Type B pancreatic cell (in vitro differentiated cells): ENCODE measurements around the gene IL17C. TPM values are rescaled to one million over a fixed set of nuclear protein-coding genes. Genes with fewer than 3 reads are reported as not detected.
A peak's percentile ranks its signal among the peaks of the same experiment; 100 is the strongest.

Source experiments
- DNase-seq: peaks from one replicate; pipeline ENCODE4 v3.0.0; 2021; ENCODE audit warnings: mixed read lengths; ENCODE audit not compliant: unreplicated experiment; ENCODE audit errors: extremely low spot score
- H3K27ac Mint-ChIP-seq: 2 replicates; pipeline ENCODE4 v1.8.0; 2021; ENCODE audit warnings: mild to moderate bottlenecking, mixed read lengths
- H3K27me3 Mint-ChIP-seq: 2 replicates; pipeline ENCODE4 v1.8.0; 2021; ENCODE audit warnings: mixed read lengths
- H3K36me3 Mint-ChIP-seq: 2 replicates; pipeline ENCODE4 v1.8.0; 2021; ENCODE audit warnings: mixed read lengths
- H3K4me1 Mint-ChIP-seq: one replicate; pipeline ENCODE4 v1.8.0; 2021; ENCODE audit warnings: mixed read lengths; ENCODE audit not compliant: unreplicated experiment
- H3K4me3 Mint-ChIP-seq: 2 replicates; pipeline ENCODE4 v1.8.0; 2021; ENCODE audit warnings: mild to moderate bottlenecking, mixed read lengths
- H3K9me3 Mint-ChIP-seq: 2 replicates; pipeline ENCODE4 v1.8.0; 2021; ENCODE audit warnings: mixed read lengths
- CTCF ChIP-seq: fragments of 200-600 bp; sonication (generic); conservative IDR thresholded peaks from 2 replicates; pipeline ENCODE4 v1.5.0; 2021; ENCODE audit warnings: antibody characterized with exemption, mild to moderate bottlenecking
- long read RNA-seq: library from polyadenylated mRNA; unstranded; transcript quantifications from one replicate; pipeline ENCODE4 v2.0.0, GENCODE V29; 2020
- total RNA-seq: library from RNA; stranded (reverse); gene quantifications from 2 replicates; pipeline ENCODE4 v1.2.1, GENCODE V29; 2021; ENCODE audit warnings: low replicate concordance

Gene IL17C
- 0.39 TPM in 1 of 2 replicates, not detected in the other for total RNA-seq
- long read RNA-seq = 0 reads

- no peak within 1 kb of the TSS for H3K27ac Mint-ChIP-seq
These were observed at the start of gene IL17C for GRCh38 chr16:88638323-88639230. IL17C (plus strand) TSS chr16:88638572; CDS start chr16:88638642, 70 bp downstream.

GRCh38 chr16:88588754-88589153, 49.6 kb upstream of the IL17C start:
- TF ChIP-seq CTCF = no peak
- H3K4me1 Mint-ChIP-seq = no peaks in the 10 kb centered on the region
- no peaks in the 10 kb centered on the region for H3K27me3 Mint-ChIP-seq
- H3K36me3 Mint-ChIP-seq = peaks cover 17% of the 10 kb centered on the region
- H3K27ac Mint-ChIP-seq = no peak overlapping the region
- no peak overlapping the region for H3K4me3 Mint-ChIP-seq
- H3K9me3 Mint-ChIP-seq = no peaks in the 10 kb centered on the region
- no peak for DNase-seq

More at GRCh38 chr16:88638323-88639230, at the start of gene IL17C:
- no peak for TF ChIP-seq CTCF
- Mint-ChIP-seq H3K4me3 (no peak within 1 kb of the TSS), H3K4me1 (peaks cover 5% of the 10 kb centered on the region), H3K36me3 (no peaks in the 10 kb centered on the region), H3K9me3 (no peaks in the 10 kb centered on the region), H3K27me3 (peaks cover 22% of the 10 kb centered on the region)
- no peak for DNase-seq

- Mint-ChIP-seq H3K9me3 (no peaks in the 10 kb centered on the region), H3K4me3 (no peak overlapping the region), H3K27me3 (no peaks in the 10 kb centered on the region), H3K27ac (no peak overlapping the region), H3K36me3 (peaks cover 18% of the 10 kb centered on the region), H3K4me1 (no peaks in the 10 kb centered on the region)
- no peak for DNase-seq
- TF ChIP-seq CTCF = no peak
These were observed 48.9 kb upstream of the IL17C start for GRCh38 chr16:88589441-88589840.

- Mint-ChIP-seq H3K36me3 (peaks cover 20% of the 10 kb centered on the region), H3K4me1 (no peaks in the 10 kb centered on the region), H3K4me3 (no peak overlapping the region), H3K9me3 (no peaks in the 10 kb centered on the region), H3K27ac (no peak overlapping the region), H3K27me3 (no peaks in the 10 kb centered on the region)
- TF ChIP-seq CTCF = no peak
- no peak for DNase-seq
These were observed 46.8 kb upstream of the IL17C start for GRCh38 chr16:88591577-88592021.

- no peaks in the 10 kb centered on the region for H3K4me1 Mint-ChIP-seq
- H3K27me3 Mint-ChIP-seq = no peaks in the 10 kb centered on the region
- TF ChIP-seq CTCF = no peak
- H3K36me3 Mint-ChIP-seq = peaks cover 20% of the 10 kb centered on the region
- no peak overlapping the region for H3K4me3 Mint-ChIP-seq
- H3K9me3 Mint-ChIP-seq = no peaks in the 10 kb centered on the region
- DNase-seq = no peak
- H3K27ac Mint-ChIP-seq = peak overlapping the region; percentile 25
These were observed 45.3 kb upstream of the IL17C start for GRCh38 chr16:88593061-88593460.
